ENCODE data around the gene HYAL1.
"Not testable (repeated sequence)": the region's sequence is repeated elsewhere in the genome, so short reads cannot be mapped to it uniquely, and the experiment has no call there.

HYAL1 gene

DNA sequence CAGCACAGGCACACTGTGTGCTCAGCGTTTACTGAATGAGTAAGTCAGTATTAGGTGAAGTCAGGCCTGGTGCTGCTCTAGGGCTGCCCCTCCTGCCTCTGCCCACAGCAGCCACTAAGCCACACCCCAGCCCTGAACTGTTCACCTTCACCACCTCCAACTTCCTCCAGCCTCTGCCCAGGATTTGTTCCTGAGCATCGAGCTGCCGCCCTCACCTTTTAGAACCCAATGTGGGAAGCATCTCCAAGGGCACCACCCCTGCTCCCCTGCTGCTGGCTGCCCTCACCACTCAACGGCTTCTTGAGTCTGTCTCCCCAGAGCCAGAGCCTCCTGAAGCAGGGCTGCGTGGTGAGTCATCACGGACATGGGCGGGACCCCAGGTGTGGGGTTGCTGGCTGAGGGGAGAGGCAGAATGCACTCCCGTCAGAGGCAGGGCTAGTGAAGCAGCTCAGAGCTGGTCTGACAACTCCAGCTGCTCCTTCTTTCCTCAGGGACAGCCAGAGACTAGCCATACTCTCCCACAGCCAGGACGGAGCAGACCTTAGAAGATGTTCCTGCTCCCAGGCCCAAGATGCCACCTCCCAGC lies 13.4 kb upstream of the HYAL1 start:
- no peak for DNase-seq

DNA sequence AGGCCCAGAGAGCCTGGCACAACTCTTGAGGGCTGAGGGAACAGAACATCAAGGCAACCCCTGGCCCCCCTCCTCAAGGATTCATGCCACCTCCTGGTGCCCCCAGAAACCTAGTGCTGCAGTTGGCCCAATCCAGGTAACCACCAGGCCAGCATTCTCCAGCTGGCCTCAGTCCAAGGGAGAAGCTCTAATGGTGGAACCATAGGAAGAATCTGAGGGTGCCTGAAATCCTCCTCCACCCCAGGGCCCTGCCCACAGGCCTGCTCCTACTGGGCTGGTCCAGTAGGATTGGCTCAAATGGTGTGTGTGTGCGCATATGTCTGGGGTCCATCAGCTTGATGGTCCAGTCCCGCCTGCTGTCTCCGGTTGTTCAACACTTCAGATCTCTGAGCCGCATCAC lies 11.4 kb upstream of the HYAL1 start:
- DNase-seq = no peak

DNA sequence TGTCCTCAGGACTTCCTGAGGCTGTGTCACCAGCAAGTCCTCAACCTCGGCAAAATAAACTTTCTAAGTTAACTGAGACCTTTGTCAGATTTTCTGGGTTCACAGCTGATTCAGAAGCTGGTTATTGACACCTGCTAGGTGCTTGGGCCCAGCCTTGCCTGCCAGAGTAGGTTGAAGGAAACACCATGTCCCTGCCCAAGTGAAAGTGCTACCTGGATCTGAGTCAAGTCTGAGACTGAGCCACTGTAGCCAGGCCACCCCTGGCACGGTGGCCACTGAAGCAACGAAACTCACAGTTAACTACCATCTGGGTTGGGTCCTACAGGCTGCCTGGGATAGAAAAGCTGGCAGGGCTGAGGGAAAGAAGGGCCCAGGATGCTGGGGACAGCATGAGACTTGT lies 11.0 kb upstream of the HYAL1 start:
- DNase-seq = no peak

DNA sequence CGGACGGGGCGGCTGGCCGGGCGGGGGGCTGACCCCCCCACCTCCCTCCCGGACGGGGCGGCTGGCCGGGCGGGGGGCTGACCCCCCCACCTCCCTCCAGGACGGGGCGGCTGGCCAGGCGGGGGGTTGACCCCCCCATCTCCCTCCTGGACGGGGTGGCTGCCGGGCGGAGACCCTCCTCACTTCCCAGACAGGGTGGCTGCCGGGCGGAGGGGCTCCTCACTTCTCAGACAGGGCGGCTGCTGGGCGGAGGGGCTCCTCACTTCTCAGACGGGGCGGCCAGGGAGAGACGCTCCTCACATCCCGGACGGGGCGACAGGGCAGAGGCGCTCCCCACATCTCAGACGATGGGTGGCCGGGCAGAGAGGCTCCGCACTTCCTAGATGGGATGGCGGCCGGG lies 8.7 kb upstream of the HYAL1 start:
- DNase-seq = not testable (repeated sequence)

DNA sequence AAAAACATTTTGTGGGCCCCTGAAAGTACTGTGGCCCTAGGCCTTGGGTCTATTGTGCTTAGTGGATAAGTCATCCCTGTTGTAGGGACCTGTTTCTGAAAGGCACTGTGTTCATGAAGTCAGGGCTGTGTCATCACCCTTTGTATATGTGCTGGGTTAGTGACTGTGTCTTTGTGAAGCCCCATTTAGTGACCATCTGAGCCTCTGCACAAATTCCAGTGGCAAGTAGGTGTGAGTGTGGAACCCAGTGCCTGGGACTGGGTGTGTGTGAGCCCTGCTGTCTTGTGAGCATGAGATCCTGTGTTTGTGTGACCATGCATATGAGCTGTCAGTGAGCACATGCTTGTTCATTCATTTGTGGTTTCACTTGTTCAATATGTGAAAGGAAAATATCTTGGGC lies 1.2 kb upstream of the HYAL1 start:
- DNase-seq = no peak

DNA sequence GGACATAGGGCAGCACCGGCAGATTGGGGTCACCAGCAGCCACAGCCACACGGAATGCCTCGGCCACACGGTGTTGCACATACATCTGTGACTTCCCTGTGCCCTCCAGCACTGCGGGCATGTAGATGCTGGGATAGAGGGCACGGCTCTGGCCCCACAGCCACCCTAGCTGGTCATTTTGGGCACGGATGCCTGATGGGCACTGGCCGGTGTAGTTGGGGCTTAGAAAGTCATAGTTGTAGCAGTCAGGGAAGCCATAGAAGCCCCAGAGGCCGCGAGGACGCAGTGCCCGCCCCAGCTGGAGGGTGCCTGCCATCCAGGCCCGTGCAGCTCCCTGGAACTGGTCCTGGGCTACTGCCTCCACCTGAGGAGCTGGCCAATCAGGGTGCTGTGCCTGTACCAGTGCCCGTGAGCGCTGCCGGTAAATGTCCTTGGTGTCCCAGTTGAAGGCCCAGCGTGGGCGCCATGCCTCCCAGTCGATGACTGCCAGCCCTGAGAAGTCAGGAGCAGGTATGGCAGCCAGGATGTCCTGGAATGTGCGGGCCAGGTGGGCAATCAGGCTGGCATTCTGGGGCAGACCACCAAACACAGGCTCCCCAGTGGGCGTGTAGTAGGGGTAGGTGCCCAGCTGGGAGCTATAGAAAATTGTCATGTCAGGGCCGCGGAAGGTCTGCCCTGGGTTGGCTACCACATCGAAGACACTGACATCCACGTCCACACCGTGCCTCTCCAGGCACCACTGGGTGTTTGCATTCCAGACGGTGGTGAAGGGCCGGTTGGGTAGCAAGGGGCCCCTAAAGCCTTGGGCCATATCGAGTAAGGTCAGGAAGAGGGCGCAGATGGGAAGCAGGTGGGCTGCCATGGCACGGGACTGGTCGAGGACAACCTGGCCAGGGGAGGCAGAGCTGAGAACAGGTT lies 1.0 kb downstream of the HYAL1 start:
- DNase-seq = no peak

DNA sequence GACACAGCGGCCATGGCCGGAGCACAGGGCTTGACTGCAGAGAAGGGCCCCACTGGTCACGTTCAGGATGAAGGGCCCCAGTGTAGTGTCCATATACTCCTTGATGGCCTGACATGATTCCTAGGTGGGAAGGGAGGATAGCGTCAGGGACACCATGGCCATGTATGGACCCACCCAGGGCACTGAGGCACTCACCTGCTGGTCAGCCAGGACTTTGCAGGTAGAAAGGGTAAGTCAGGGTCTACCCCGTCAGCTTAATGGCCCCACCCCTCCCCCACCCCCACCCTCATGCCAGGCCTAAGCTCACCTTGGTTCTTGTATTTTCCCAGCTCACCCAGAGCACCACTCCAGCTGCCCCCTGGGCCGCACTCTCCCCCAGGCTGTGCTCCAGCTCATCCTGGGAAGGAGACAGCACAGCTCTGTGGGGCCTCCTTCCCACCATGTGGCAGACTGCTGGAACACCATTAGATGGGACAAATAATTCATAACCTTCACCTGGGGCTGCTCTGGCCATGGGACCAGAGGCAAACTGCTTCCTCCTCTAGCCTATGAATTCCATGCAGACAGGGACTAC lies 2.6 kb downstream of the HYAL1 start:
- no peak for DNase-seq

DNA sequence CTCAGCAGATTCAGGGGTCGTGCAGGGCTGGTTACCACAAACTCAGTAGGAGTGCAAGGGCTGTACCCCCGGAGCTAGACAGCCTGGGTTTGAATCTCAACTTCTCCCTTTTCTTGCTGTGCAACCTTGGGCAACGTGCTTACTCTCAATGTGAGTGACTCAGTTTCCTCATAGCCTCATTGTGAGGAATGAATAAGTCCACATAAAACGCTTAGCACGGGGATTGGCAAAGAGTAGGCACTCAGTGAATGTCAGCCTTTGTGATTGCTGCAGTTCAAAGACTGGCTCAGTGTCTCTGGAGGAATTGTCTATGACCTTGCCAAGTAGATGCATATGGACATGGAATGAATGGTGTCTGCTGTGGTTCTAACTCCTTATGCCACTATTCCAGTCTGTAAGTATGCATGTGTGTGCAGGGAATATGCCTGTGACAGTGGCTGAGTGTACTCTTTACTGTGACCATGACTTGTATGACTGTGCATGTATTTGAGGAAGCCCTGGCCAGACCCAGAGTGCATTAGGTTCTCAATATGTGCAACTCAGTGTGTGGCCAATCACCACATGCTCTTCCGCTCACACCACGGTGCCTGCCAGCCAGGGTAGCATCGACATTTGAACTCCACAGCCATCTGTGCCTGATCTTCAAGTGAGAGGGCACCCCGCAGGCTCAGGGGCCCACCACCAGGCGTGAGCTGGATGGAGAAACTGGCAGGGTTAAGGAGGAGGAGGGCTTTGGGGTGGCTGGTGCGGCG lies 3.3 kb downstream of the HYAL1 start:
- peak; percentile 66 for DNase-seq

DNA sequence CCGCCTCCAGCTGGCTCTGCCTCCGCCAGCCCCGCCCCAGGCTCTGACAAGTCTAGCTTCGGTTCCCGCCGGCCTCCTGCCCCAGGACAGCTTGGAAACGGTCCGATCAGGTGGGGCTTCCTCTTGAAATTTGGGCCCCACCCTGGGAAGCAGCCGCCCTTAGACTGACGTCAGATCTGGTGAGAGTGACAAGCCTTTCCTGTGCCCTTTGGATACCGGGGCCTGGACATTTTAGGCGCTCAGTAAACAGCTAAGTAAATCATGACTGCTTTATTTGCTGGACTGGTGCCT lies 3.8 kb downstream of the HYAL1 start:
- no peak for DNase-seq

DNA sequence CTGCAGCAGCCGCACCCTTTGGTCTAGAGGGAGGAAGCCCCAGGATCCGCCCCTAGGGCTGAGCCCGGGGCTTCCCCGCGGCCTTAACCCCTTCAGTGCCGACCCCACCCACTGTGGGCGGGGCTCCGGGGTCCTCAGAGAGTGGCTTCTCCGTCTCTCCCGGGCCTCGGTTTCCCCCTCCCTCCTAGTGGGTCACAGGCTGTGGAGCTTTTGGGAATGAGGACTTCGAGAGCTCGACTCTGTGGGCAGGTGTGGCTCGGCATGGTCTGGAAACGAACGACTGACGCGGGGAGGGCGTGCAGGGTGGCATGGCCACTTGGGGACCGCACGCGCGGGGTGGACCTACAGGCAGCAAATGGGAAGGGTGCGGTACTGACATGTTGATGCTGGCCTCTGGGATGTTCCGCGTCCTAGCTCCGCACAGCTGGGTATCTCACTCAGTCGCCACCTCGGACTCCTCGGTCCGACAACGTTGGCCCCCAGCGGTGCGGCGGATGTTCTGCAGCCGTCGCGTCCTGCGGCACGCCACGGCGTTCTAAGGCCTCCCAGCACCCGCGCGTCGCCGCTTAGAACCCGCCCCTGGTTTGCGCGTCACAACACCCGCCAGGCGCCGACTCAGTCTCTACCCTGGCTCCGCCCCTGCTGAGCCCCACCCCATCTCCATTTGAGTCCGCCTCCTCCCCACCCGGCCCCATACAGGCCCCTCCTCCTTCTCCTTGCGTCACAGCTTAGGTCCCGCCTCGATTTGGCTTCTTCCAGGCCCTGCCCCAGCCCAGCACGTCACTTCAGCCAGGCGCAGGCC lies 4.3 kb downstream of the HYAL1 start, which contains the start of the genes HYAL3 and NAA80:
Gene HYAL3, minus strand, starts transcription at position 570 of the 802 bp plus-strand sequence. CDS start 3,803 bp downstream, outside the sequence.
Gene NAA80, minus strand, starts transcription at position 570 of the 802 bp plus-strand sequence. CDS start 1,942 bp downstream, outside the sequence.
- DNase-seq = peak; percentile 97

DNA sequence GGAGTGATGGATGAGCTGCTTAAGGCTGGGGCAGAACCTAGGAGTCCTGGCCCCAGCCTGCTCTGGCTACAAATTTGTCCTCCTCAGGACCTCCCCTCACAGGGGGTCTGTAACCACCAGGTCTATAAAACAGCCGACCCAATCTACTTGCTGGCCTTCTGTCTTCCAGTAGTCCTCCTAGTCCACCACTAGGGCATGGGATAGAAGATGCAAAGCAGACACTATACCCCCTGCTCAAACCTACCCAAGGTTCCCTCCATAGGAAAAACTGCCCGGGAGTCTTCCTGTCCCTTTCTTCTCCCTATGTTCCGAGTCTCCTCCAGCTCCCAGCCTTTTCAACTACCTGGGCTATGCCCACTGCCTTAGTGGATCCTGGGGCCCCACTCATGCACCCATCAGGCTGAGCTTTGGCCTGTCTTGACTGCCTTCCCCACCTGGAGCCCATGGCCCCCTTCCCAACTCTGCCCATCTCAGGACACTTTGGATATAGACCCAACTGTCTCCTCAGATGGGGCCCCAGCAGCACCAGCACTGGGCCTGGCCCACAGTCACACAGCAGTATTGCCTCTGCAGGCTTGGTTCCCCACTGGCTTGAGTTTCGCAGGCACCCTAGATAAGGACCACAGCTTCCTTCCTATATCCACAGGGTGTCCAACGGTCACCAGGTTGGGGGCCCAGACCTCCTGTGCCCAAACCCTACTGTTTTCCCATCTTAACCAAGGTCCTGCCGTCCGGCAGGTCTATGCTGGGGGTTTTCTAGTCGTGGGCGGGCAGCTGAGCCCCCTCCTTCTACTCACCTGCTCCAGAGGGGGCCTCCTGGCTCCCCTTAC lies 5.3 kb downstream of the HYAL1 start:
- DNase-seq = peak; percentile 55

DNA sequence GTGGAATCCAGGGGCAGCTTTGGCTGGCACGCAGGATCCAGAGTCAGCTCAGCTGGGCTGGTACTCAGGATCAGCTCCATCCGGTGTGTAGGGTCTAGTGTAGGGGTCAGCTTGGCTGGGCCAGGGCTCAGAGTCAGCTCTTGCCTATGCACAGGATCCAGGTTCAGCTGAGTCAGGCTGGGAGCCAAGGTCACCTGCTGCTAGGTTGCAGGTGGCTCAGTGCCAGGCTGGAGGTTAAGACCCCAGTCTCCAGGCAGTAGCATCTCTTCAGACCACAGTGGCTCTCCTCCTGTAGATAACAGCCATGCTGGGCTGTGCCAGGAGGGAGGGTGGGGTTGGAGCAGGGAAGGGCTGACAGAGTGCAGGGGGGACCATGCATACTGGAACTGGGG lies 6.0 kb downstream of the HYAL1 start:
- DNase-seq = no peak

DNA sequence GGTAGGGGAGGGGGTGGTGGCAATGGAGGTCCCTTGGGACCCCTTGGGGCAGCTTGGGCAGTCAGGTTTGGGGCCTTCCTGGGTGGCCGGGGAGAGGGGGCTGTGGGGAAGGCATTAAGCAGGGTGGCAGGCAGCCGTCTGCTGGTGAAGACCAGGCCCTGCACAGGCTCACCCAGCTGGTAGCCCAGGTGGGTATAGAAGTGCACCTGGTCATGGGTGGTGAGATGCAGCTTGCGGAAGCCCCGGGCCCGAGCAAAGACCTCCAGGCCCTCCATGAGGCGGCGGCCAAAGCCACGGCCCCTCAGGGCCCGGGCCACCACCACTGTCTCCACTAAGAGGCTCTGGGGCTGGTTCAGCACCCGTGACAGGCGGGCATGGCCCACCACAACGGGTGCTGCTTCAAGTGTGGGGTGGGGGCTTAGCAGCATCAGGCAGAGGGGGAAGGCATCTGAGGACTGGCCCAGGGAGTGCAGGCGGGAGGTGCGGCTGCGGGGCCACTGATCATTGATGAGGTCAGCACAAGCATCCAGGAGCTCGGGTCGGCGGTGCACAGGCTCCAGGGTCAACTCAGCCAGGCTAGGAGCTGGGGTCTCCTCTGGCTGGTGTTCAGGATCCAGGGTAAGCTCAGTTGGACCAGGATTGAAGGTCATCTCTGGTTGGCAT lies 6.5 kb downstream of the HYAL1 start:
- DNase-seq = no peak

DNA sequence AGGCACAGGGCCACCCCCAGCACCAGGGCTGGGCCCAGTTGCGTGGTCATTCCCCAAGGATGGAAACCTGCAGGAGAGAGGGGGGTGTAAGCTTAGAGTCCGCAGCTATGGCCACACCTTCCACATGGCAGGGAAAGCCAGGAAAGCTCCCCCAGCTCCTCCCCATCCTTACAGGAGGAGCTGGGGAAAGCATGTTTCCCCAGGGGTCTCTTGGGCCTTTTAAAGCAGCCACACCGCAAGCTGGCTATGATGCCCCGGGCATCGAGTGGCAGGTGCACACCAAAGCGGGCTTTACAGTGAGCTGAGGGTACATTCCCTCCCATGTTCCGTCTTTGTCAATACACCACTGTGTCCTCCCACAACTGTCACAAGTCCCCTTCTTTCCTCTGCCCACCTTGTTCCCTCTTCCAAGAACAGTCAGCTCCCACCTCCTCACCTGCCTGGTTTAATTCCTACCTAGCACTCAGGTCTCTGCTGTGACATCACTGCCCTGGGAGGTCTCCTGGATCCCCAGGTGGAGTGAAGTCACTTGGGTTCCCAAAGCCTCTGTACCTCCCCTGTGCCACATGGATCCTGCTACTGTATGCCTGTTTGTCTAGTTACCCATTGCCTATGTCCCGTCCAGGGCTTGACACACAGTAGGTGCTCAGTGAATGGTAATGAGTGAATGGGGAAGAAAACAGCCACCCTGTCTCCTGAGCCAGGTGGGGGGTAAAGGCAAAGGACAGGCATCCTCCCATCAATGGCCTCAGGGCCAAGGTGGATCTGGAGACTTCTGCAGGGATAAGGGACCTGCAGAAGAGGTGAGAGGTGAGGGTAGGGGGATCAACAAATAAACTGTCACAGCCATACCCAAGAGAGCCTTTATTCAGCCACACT lies 7.6 kb downstream of the HYAL1 start:
- DNase-seq = no peak

DNA sequence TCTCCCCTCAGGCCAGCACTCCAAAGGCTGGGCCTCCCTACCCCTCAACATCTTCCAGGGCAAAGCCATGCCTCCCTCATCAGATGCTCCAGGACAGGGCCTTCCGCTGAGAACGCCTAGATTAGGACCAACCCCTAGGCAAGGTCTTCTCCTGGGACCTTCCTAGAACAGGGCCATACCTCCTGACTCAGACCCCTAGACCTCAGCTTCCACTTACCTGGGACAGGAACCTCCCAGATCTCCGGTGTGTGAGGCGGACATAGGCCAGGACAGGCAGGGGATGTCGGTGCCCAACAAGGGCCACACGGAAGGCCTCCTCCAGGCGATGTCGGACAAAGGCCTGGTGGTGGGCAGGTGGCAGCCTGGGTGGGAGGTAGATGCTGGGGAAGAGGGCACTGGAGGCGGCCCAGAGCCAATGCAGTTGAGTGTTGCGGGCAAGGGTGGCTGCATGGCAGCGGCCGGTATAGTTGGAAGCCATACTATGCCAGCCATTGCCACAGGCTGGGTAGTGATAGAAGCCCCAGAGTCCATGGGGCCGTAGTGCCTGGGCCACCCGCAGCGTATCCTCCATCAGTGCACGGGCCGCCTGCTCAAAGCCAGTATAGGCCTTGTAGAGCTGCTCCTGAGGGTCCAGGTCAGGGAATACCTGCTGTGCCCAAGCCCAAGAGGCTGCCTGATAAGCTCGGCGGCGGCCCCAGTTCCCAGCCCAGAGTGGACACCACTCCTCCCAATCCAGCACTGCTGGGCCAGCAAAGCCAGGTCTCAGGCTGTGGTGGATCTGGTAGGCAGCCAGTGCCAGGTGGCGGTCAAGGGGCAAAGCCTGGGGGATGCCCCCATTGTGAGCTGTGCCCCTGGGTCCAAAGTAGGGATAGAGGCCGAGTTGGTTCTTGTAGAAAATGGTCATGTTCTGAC lies 8.6 kb downstream of the HYAL1 start:
- no peak for DNase-seq

DNA sequence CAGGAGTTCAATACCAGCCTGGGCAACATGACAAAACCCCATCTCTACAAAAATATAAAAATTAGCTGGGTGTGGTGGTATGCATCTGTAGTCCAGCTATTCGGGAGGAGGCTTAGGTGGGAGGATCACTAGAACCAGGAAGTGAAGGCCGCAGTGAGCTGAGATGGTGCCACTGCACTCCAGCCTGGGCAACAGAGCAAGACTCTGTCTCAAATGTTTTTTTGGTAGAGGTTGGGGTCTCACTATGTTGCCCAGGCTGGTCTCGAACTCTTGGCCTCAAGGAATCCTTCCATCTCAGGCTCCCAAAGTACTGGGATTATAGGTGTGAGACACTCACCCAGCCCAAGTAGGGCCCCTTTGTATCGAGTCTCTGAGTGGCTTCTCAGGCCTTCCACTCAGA lies 9.3 kb downstream of the HYAL1 start:
- no peak for DNase-seq

DNA sequence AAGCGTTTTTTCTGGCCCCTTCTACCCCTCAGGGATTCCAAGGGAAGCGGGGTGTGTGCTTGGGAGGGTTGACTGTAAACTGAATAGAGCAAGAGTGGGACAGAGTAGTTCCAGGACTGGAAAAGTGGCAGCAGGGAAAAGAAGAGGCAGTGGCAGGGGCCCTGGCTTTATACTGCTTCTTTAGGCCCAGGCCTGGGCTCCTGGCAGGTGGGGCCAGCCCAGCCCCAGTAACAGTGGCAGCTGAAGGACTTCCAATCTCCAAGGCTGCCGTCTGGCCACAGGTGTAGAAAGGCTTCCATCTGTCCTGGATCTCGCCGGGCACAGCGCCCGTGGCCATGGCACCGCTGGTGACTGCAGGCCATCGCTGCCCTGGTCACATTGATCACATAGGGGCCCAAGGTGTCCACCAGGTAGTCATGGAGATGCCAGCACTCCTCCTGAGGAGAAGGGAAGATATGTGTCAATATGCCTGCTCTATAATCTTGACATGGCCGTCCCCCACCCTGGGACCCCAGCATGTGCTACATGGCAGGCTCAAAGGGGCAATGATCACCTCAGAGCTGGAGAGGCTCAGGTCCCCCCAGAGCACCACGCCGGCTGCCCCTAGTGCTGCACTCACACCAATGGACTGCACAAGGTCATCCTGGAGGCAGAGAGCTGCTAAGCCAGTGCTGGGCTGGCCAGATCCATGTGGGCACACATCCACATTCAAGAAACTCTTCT lies 10.1 kb downstream of the HYAL1 start:
- DNase-seq = no peak
